H1 (cell line): ENCODE data around the gene PEX26. TPM values are rescaled to one million over a fixed set of nuclear protein-coding genes. Genes with fewer than 3 reads are reported as not detected.

Source experiments
- CTCF ChIA-PET: fragments of 300-600 bp; sonication (Branson Sonifier 250); formaldehyde crosslinking; loops from one replicate; lab custom pipeline; 2021; ENCODE audit not compliant: partially characterized antibody; lab: Charles Lee
- POLR2A ChIA-PET: fragments of 300-600 bp; sonication (Branson Sonifier 250); formaldehyde crosslinking; loops from one replicate; lab custom pipeline; 2021; ENCODE audit warnings: inconsistent platforms; ENCODE audit not compliant: partially characterized antibody; lab: Charles Lee
- DNase-seq, 2 experiments: peaks; one replicate each; pipeline versions ENCODE4 v3.0.0 to v3.0.0-alpha.2; 2010 to 2022; ENCODE audit warnings: low spot score in 2 of 2, low read depth in 1 of 2, mixed read lengths in 1 of 2
- FAIRE-seq: peaks from 2 replicates; lab custom pipeline; 2011; peaks lifted over from hg19 to GRCh38; lab: Jason Lieb, UNC
- H2AFZ ChIP-seq: 2 replicates; pipeline ENCODE4 v1.8.1; 2012; ENCODE audit warnings: low read length, inconsistent platforms
- H2AK5ac ChIP-seq: 2 replicates; pipeline ENCODE4 v1.6.1; 2013; ENCODE audit warnings: low read depth, low read length
- H2BK120ac ChIP-seq: replicated peaks from 2 replicates; pipeline ENCODE3; 2013; ENCODE audit warnings: low read depth, low read length, inconsistent platforms
- H2BK12ac ChIP-seq: 2 replicates; pipeline ENCODE4 v1.6.1; 2013; ENCODE audit warnings: low read depth, low read length
- H2BK15ac ChIP-seq: 2 replicates; pipeline ENCODE4 v1.6.1; 2013; ENCODE audit warnings: low read length
- H2BK20ac ChIP-seq: 2 replicates; pipeline ENCODE4 v1.6.1; 2013; ENCODE audit warnings: low read length
- H2BK5ac ChIP-seq: 2 replicates; pipeline ENCODE4 v1.6.1; 2013; ENCODE audit warnings: low read depth, low read length
- H3K14ac ChIP-seq: 2 replicates; pipeline ENCODE4 v1.6.1; 2013; ENCODE audit warnings: inconsistent platforms; ENCODE audit not compliant: insufficient read length
- H3K18ac ChIP-seq: 2 replicates; pipeline ENCODE4 v1.6.1; 2013; ENCODE audit warnings: low read length; ENCODE audit errors: extremely low read depth
- H3K23ac ChIP-seq: 2 replicates; pipeline ENCODE4 v1.6.1; 2013; ENCODE audit warnings: inconsistent platforms; ENCODE audit not compliant: insufficient read length
- H3K23me2 ChIP-seq: 2 replicates; pipeline ENCODE4 v1.6.1; 2013; ENCODE audit warnings: low read depth, low read length
- H3K27ac ChIP-seq: 2 replicates; pipeline ENCODE4 v1.6.1; 2011; ENCODE audit warnings: low read depth, low read length, inconsistent platforms
- H3K27me3 ChIP-seq, 4 experiments: replicated peaks in 1 of 4; 1 replicate in 1 of 4; 2 replicates in 3 of 4; pipeline versions ENCODE4 v1.6.1 to v1.8.1; 2011 to 2013; ENCODE audit warnings: low read length in 3 of 4, mild to moderate bottlenecking in 3 of 4, inconsistent platforms in 2 of 4, mixed read lengths in 2 of 4, moderate library complexity in 1 of 4; ENCODE audit not compliant: control insufficient read depth in 3 of 4, insufficient read depth in 3 of 4; ENCODE audit errors: extremely low read depth in 1 of 4
- H3K36me3 ChIP-seq, 4 experiments: 2 replicates each; pipeline versions ENCODE4 v1.6.1 to v1.8.1; 2011 to 2013; ENCODE audit warnings: mild to moderate bottlenecking in 4 of 4, low read length in 3 of 4, moderate library complexity in 2 of 4, control low read depth in 1 of 4, inconsistent platforms in 1 of 4; ENCODE audit not compliant: insufficient read depth in 4 of 4, control insufficient read depth in 2 of 4
- H3K4ac ChIP-seq: replicated peaks from 2 replicates; pipeline ENCODE3; 2013; ENCODE audit warnings: low read length, low read depth, mixed read lengths, inconsistent platforms; ENCODE audit not compliant: insufficient read length
- H3K4me1 ChIP-seq, 4 experiments: replicated peaks in 1 of 4; 1 replicate in 1 of 4; 2 replicates in 3 of 4; pipeline versions ENCODE4 v1.6.1 to v1.8.1; 2011 to 2013; ENCODE audit warnings: low read length in 3 of 4, inconsistent platforms in 2 of 4, mixed read lengths in 1 of 4; ENCODE audit not compliant: insufficient read depth in 4 of 4, control insufficient read depth in 3 of 4
- H3K4me2 ChIP-seq, 2 experiments: 2 replicates each; pipeline versions ENCODE4 v1.6.1 to v1.8.1; 2011 to 2013; ENCODE audit warnings: low read depth in 2 of 2, low read length in 2 of 2, control low read depth in 1 of 2, inconsistent platforms in 1 of 2, mild to moderate bottlenecking in 1 of 2; ENCODE audit not compliant: insufficient read depth in 1 of 2
- H3K4me3 ChIP-seq, 4 experiments: fragments of 200-600, 300-600 bp in 1 of 4; sonication (generic), shearing (Covaris generic), sonication (Bioruptor Twin) in 1 of 4; 2 replicates each; pipeline versions ENCODE4 v1.5.1 to v1.8.1; 2011 to 2016; ENCODE audit warnings: low read length in 4 of 4, low read depth in 3 of 4, control low read depth in 2 of 4, inconsistent platforms in 2 of 4, mild to moderate bottlenecking in 2 of 4, mixed read lengths in 1 of 4, moderate library complexity in 1 of 4; ENCODE audit not compliant: insufficient read depth in 2 of 4; ENCODE audit errors: extremely low read depth in 1 of 4
- H3K56ac ChIP-seq: replicated peaks from 2 replicates; pipeline ENCODE3; 2013; ENCODE audit warnings: low read depth, mild to moderate bottlenecking, mixed read lengths, low read length, inconsistent platforms; ENCODE audit not compliant: insufficient read length
- H3K79me1 ChIP-seq: 2 replicates; pipeline ENCODE4 v1.6.1; 2013; ENCODE audit warnings: low read depth, low read length, control low read depth
- H3K79me2 ChIP-seq, 2 experiments: 2 replicates each; pipeline versions ENCODE4 v1.6.1 to v1.8.1; 2012 to 2013; ENCODE audit warnings: low read length in 2 of 2, mild to moderate bottlenecking in 2 of 2, inconsistent platforms in 1 of 2; ENCODE audit not compliant: insufficient read depth in 2 of 2, control insufficient read depth in 1 of 2
- H3K9ac ChIP-seq, 4 experiments: replicated peaks in 1 of 4; 1 replicate in 1 of 4; 2 replicates in 3 of 4; pipeline versions ENCODE4 v1.6.1 to v1.8.1; 2011 to 2013; ENCODE audit warnings: low read depth in 3 of 4, low read length in 3 of 4, control low read depth in 2 of 4, mild to moderate bottlenecking in 2 of 4, moderate library complexity in 2 of 4, inconsistent platforms in 1 of 4; ENCODE audit errors: extremely low read depth in 1 of 4
- H3K9me3 ChIP-seq, 2 experiments: 2 replicates each; pipeline versions ENCODE4 v1.6.1 to v1.8.1; 2012 to 2013; ENCODE audit warnings: mild to moderate bottlenecking in 2 of 2, moderate library complexity in 2 of 2, control low read depth in 1 of 2, inconsistent platforms in 1 of 2, low read depth in 1 of 2, low read length in 1 of 2, mixed read lengths in 1 of 2; ENCODE audit not compliant: insufficient read depth in 2 of 2
- H4K20me1 ChIP-seq, 2 experiments: replicated peaks in 1 of 2; 2 replicates each; pipeline versions ENCODE3 to v1.8.1; 2011 to 2013; ENCODE audit warnings: inconsistent platforms in 2 of 2, low read length in 2 of 2, mild to moderate bottlenecking in 1 of 2; ENCODE audit not compliant: insufficient read depth in 2 of 2, control insufficient read depth in 1 of 2
- H4K5ac ChIP-seq: 2 replicates; pipeline ENCODE4 v1.6.1; 2013; ENCODE audit warnings: low read length, low read depth, mixed read lengths, inconsistent platforms; ENCODE audit not compliant: insufficient read length
- H4K8ac ChIP-seq: 2 replicates; pipeline ENCODE4 v1.8.0; 2013; ENCODE audit warnings: mild to moderate bottlenecking, moderate library complexity, low read length, inconsistent platforms; ENCODE audit not compliant: insufficient read depth; ENCODE audit errors: extremely low read depth
- H4K91ac ChIP-seq: replicated peaks from 2 replicates; pipeline ENCODE3; 2013; ENCODE audit warnings: low read length, mixed read lengths, inconsistent platforms; ENCODE audit not compliant: insufficient read length
- CBX5 ChIP-seq: fragments of 300-800, 300-1000 bp; sonication (generic); IDR thresholded peaks from 2 replicates; pipeline ENCODE4 v1.7.1; 2016; ENCODE audit warnings: antibody characterized with exemption, low read length, low read depth
- CBX8 ChIP-seq: fragments of 300-800, 300-1000 bp; sonication (generic); IDR thresholded peaks from 2 replicates; pipeline ENCODE4 v1.7.1; 2016; ENCODE audit warnings: low read depth, low read length, borderline replicate concordance
- EGR1 ChIP-seq: IDR thresholded peaks from 2 replicates; pipeline ENCODE4 v1.6.1; 2011; ENCODE audit warnings: low read depth, low read length, borderline replicate concordance
- FOSL1 ChIP-seq: IDR thresholded peaks from 2 replicates; pipeline ENCODE4 v1.6.1; 2011; ENCODE audit warnings: mild to moderate bottlenecking, low read depth, low read length, moderate library complexity; ENCODE audit not compliant: insufficient read depth
- HDAC2 ChIP-seq, 2 experiments: fragments of 300-600 bp in 1 of 2; sonication (generic) in 1 of 2; IDR thresholded peaks; 2 replicates each; pipeline ENCODE4 v1.6.1; 2011 to 2012; ENCODE audit warnings: low read depth in 2 of 2, low read length in 2 of 2, mild to moderate bottlenecking in 2 of 2, moderate library complexity in 2 of 2, borderline replicate concordance in 1 of 2, inconsistent platforms in 1 of 2
- NRF1 ChIP-seq: IDR thresholded peaks from 2 replicates; pipeline ENCODE4 v1.6.1; 2011; ENCODE audit warnings: mild to moderate bottlenecking, low read depth, low read length, improper control_type of control experiment
- SAP30 ChIP-seq: fragments of 300-600 bp; sonication (generic); IDR thresholded peaks from 2 replicates; pipeline ENCODE4 v1.7.1; 2012; ENCODE audit warnings: low read length, moderate library complexity, mild to moderate bottlenecking, inconsistent platforms; ENCODE audit not compliant: insufficient read depth, insufficient replicate concordance
- SP1 ChIP-seq: IDR thresholded peaks from 2 replicates; pipeline ENCODE4 v1.6.1; 2011; ENCODE audit warnings: low read depth, low read length
- SRF ChIP-seq: IDR thresholded peaks from 2 replicates; pipeline ENCODE4 v1.6.1; 2011; ENCODE audit warnings: mild to moderate bottlenecking, low read depth, low read length, moderate library complexity
- TAF7 ChIP-seq: optimal IDR thresholded peaks from 2 replicates; pipeline ENCODE3; 2011; ENCODE audit warnings: low read depth, mild to moderate bottlenecking, inconsistent platforms, low read length, moderate library complexity, borderline replicate concordance
- WGBS, 2 experiments: shearing (Covaris generic) in 1 of 2; methylation state at CpG; one replicate each; pipeline versions ENCODE4 v1.1.6 to v1.1.7; 2013 to 2015; ENCODE audit warnings: low lambda C conversion rate in 2 of 2, mixed read lengths in 2 of 2, inconsistent platforms in 1 of 2, low coverage in 1 of 2, missing lambda C conversion rate in 1 of 2; ENCODE audit not compliant: insufficient replicate concordance in 2 of 2, insufficient coverage in 1 of 2, insufficient read length in 1 of 2; ENCODE audit errors: extremely low coverage in 1 of 2, missing lambda C conversion rate in 1 of 2; 5-methylcytosine and 5-hydroxymethylcytosine counted together
- polyA plus RNA-seq, 7 experiments: library from polyadenylated mRNA; depleted of rRNA in 3 of 7; stranded (reverse) in 5 of 7; unstranded in 2 of 7; fragments of >200 nt in 5 of 7; fragments of 200-250 nt in 2 of 7; gene quantifications; 1 replicate in 5 of 7; 2 replicates in 1 of 7; 4 replicates in 1 of 7; pipeline versions ENCODE4 v1.2.1 to v1.2.3, GENCODE V29; 2011 to 2013; ENCODE audit warnings: missing spikeins in 2 of 7, mixed read lengths in 2 of 7
- total RNA-seq: library from RNA; stranded (reverse); fragmentation: NEBNext Ultra II Directional; extraction: Animal tissue kit (Norgen Biotek cat#: 25700); gene quantifications from 2 replicates; pipeline ENCODE4 v1.2.1, GENCODE V29; 2021
- TF ChIP-seq, protein P1 (sequence below): IDR thresholded peaks from 2 replicates; pipeline ENCODE4 v1.6.1; 2011; ENCODE audit warnings: low read length, improper control_type of control experiment

Gene PEX26
- total and polyA plus RNA-seq, 2 of the 8 experiments (the other 6 are each of a cell fraction or from before 2014, with no cell fraction given): 33.1 to 49.0 TPM

DNA sequence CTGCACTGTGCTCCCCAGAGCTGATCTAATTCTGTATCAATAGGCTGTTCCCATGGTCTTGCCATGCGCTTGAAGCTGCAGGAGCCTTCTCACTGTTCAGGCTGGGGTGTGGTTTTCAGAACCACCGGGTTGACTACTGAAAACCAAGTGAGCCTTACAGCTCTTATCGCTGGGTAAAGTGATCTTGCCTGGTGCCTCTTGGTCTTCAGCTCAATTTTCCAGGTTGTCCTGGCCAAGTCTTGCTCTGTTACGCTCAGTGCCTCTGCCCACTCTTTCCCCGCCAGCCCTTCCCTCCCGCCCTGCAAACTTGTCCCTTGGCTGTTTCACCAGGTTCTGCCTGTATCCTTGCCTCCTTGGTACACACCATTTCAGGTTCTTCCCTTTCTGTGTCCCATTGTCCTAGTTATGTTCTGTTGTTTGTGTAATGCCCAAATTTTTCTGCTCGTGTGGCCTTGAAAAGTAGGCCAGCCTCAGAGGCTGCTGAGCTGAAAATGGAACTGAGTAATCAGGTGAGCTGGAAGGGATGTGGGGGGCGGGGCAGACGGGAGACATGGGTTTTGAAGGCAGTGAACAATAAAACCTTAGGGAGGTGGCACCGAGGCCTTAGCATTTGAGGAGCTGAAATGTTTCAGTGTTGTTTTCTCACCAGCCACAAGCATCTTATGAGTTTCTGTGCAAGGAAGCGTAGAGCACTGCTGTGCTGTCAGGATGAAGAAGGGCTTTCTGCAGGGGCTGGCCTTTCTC is 11.2 kb downstream of the PEX26 start:
- H2BK20ac ChIP-seq: no peak overlapping the region
- H2AK5ac ChIP-seq: no peak overlapping the region
- peaks cover 0 to 8% of the 10 kb centered on the region in 2 experiments for H4K20me1 ChIP-seq
- H4K5ac ChIP-seq: no peak overlapping the region
- H4K8ac ChIP-seq: no peak overlapping the region
- H3K79me1 ChIP-seq: no peaks in the 10 kb centered on the region; the same call in 1 of the 2 replicates
- H3K4ac ChIP-seq: no peak overlapping the region
- H3K27me3 ChIP-seq: no peaks in the 10 kb centered on the region
- H3K79me2 ChIP-seq: no peaks in the 10 kb centered on the region
- no peak overlapping the region for H2BK5ac ChIP-seq
- WGBS, 2 experiments: 94% methylated on average over 11 of the region's 11 CpGs; no CpG with 5 or more reads in 1 of the 2 experiments
- no peak overlapping the region for H2AFZ ChIP-seq
- DNase-seq (no peak), FAIRE-seq (no peak)
- ChIA-PET POLR2A (interaction anchor here (1.0 to 3.8 kb wide), 3 partner anchors 9 to 13 kb away, joined by 3 to 11 read pairs (median 3); no protein-coding TSS in a partner anchor), CTCF (interaction anchor here (0.5 to 3.8 kb wide), 9 partner anchors 10 to 259 kb away, joined by 3 to 16 read pairs (median 3); partner anchors contain the start of gene PEX26)
- H3K14ac ChIP-seq: no peak overlapping the region
- H3K4me2 ChIP-seq: no peak overlapping the region
- H3K23me2 ChIP-seq: no peaks in the 10 kb centered on the region
- H3K56ac ChIP-seq: no peak overlapping the region
- no peak overlapping the region for H3K18ac ChIP-seq
- H3K36me3 ChIP-seq: peaks cover 4 to 33% (median 22%) of the 10 kb centered on the region in 4 experiments; a peak in 6 of 8 replicates
- no peak overlapping the region for H2BK120ac ChIP-seq
- no peak overlapping the region for H2BK15ac ChIP-seq
- no peak overlapping the region for H3K4me3 ChIP-seq
- H3K9ac ChIP-seq: no peak overlapping the region
- no peaks in the 10 kb centered on the region for H3K4me1 ChIP-seq
- H3K9me3 ChIP-seq: no peaks in the 10 kb centered on the region
- H4K91ac ChIP-seq: no peak overlapping the region
- H3K23ac ChIP-seq: no peak overlapping the region
- H2BK12ac ChIP-seq: no peak overlapping the region
- H3K27ac ChIP-seq: no peak overlapping the region
- TF ChIP-seq SRF (no peak), HDAC2 (IDR thresholded peaks at IDR 0.05; ENCODE audit: borderline replicate concordance in 1 of 2, low read depth in 2 of 2, low read length in 2 of 2) (no peak), EGR1 (no peak), TAF7 (no peak), CBX8 (no peak), FOSL1 (no peak), SAP30 (no peak), SP1 (no peak), NRF1 (no peak), CBX5 (no peak)
- TF ChIP-seq, protein P1, sequence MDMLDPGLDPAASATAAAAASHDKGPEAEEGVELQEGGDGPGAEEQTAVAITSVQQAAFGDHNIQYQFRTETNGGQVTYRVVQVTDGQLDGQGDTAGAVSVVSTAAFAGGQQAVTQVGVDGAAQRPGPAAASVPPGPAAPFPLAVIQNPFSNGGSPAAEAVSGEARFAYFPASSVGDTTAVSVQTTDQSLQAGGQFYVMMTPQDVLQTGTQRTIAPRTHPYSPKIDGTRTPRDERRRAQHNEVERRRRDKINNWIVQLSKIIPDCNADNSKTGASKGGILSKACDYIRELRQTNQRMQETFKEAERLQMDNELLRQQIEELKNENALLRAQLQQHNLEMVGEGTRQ: no peak
